ENCODE data around the gene PDE6C. TPM values are rescaled to one million over a fixed set of nuclear protein-coding genes. Genes with fewer than 3 reads are reported as not detected.
A peak's percentile ranks its signal among the peaks of the same experiment; 100 is the strongest.

The PDE6C gene
- polyA plus RNA-seq, 1 of the 3 experiments (the other 2 are of a cell fraction), result not detected

- TF ChIP-seq USF1 (IDR thresholded peaks at IDR 0.05; ENCODE audit: borderline replicate concordance, low read depth), result no peak
- no peak for TF ChIP-seq IRF3 (IDR thresholded peaks at IDR 0.05; ENCODE audit: low read depth, low read length)
- no peak for TF ChIP-seq RCOR1 (IDR thresholded peaks at IDR 0.05; ENCODE audit: low read length)
- TF ChIP-seq USF2 (IDR thresholded peaks at IDR 0.05; ENCODE audit: borderline replicate concordance, low read depth, low read length), result no peak
Measured at GRCh38 chr10:93599778-93600177, 12.6 kb upstream of the PDE6C start (continued).

GRCh38 chr10:93600446-93601145 is 11.7 kb upstream of the PDE6C start:
- H3K27me3 ChIP-seq (ENCODE audit: insufficient read depth), result peaks cover 28% of the 10 kb centered on the region; the same call in 1 of the 2 replicates
- TF ChIP-seq MEF2A (IDR thresholded peaks at IDR 0.05; ENCODE audit: borderline replicate concordance, low read depth) (no peak), TCF12 (IDR thresholded peaks at IDR 0.05) (no peak), ELF1 (IDR thresholded peaks at IDR 0.05) (no peak), SIN3A (IDR thresholded peaks at IDR 0.05; ENCODE audit: borderline replicate concordance, low read depth, low read length) (no peak), USF1 (IDR thresholded peaks at IDR 0.05; ENCODE audit: borderline replicate concordance, low read depth) (no peak), FOSL2 (IDR thresholded peaks at IDR 0.05; ENCODE audit: borderline replicate concordance, low read depth) (no peak), FOXJ3 (CRISPR knock-in tag; IDR thresholded peaks at IDR 0.05) (no peak), TEAD4 (IDR thresholded peaks at IDR 0.05; ENCODE audit: borderline replicate concordance, insufficient read depth) (no peak), IRF3 (IDR thresholded peaks at IDR 0.05; ENCODE audit: low read depth, low read length) (no peak), USF2 (IDR thresholded peaks at IDR 0.05; ENCODE audit: borderline replicate concordance, low read depth, low read length) (no peak), CHD2 (IDR thresholded peaks at IDR 0.05; ENCODE audit: low read length, partially characterized antibody) (no peak), POLR2AphosphoS5 (IDR thresholded peaks at IDR 0.05; ENCODE audit: low read depth, low read length) (no peak), ZBTB33 (IDR thresholded peaks at IDR 0.05; ENCODE audit: borderline replicate concordance, low read depth) (no peak), CTCF (IDR thresholded peaks at IDR 0.05) (no peak), NRF1 (IDR thresholded peaks at IDR 0.05; ENCODE audit: low read depth, low read length) (no peak), MAX (IDR thresholded peaks at IDR 0.05; ENCODE audit: low read depth) (no peak), MXI1 (IDR thresholded peaks at IDR 0.05; ENCODE audit: low read depth, low read length) (no peak)

More at GRCh38 chr10:93600446-93601145, 11.7 kb upstream of the PDE6C start:
- Histone ChIP-seq H3K4me1 (ENCODE audit: control insufficient read depth in 1 of 2, insufficient read depth in 2 of 2, low read depth in 1 of 2, low read length in 1 of 2) (peaks cover 0 to 5% of the 10 kb centered on the region in 2 experiments; a peak in 1 of 4 replicates), H3K4me2 (peak overlapping the region; percentile 77; the same call in 1 of the 2 replicates), H3K9me2 (no peaks in the 10 kb centered on the region), H3K9me3 (no peaks in the 10 kb centered on the region), H3K9ac (no peak overlapping the region), H4K20me1 (ENCODE audit: insufficient read depth) (no peaks in the 10 kb centered on the region), H3K27ac (ENCODE audit: low read depth in 2 of 2, low read length in 1 of 2) (no peak overlapping the region), H3K79me2 (ENCODE audit: insufficient read depth) (no peaks in the 10 kb centered on the region), H3K4me3 (ENCODE audit: low read depth in 2 of 2, low read length in 1 of 2) (peak overlapping the region in 1 of 2 experiments; percentile 28; a peak in 2 of 4 replicates), H3K36me3 (replicated peaks in 1 of 2; ENCODE audit: control insufficient read depth in 1 of 2, insufficient read depth in 2 of 2, low read length in 1 of 2) (no peaks in the 10 kb centered on the region), H3F3A (replicated peaks; ENCODE audit: insufficient read depth) (no peaks in the 10 kb centered on the region), H2AFZ (ENCODE audit: low read depth) (no peak overlapping the region)
- ChIA-PET POLR2A (no interaction called here), CTCF (interaction anchor here (1.3 kb wide), 1 partner anchor 80 kb away, joined by 4 read pairs; no protein-coding TSS in a partner anchor)
- peak; percentile 73 for DNase-seq
- WGBS (ENCODE audit: low lambda C conversion rate), result 28% methylated on average over 20 of the region's 60 CpGs

Measured in SK-N-SH (cell line).